ENCODE results near the gene RELN.

The RELN gene

DNA sequence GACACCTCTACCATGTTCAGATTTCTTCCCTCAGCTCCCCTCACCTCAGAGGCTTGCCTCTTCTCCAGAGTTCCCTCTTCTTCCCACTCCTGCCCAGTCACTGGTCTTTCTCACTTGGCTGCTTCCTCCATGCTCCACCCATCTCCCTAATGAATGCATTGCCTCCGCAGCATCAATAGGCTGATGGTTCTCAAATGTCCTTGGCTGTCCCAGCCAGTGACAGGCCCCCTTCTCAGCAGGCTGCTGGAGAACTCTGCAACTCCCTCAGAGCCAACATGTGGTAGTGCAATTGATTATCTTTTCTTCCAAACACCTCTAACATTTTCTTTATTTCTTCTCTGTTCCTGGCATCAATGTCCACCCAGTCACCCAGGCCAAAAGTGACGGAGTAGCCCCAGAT, 218.2 kb downstream of the RELN start:
- H3K27me3 Mint-ChIP-seq = peaks cover 15% of the 10 kb centered on the region
- no peaks in the 10 kb centered on the region for H3K4me1 Mint-ChIP-seq
- H3K36me3 Mint-ChIP-seq (ENCODE audit: insufficient read depth) = no peaks in the 10 kb centered on the region
- ATAC-seq (replicated peaks; ENCODE audit: extremely low read depth, poor library complexity, severe bottlenecking) (no peak), DNase-seq (ENCODE audit: low spot score in 2 of 2) (no peak)
- H3K9me3 Mint-ChIP-seq = peaks cover 5% of the 10 kb centered on the region
- H3K4me3 Mint-ChIP-seq = no peak overlapping the region
- H3K27ac Mint-ChIP-seq (ENCODE audit: low read depth) = no peak overlapping the region

DNA sequence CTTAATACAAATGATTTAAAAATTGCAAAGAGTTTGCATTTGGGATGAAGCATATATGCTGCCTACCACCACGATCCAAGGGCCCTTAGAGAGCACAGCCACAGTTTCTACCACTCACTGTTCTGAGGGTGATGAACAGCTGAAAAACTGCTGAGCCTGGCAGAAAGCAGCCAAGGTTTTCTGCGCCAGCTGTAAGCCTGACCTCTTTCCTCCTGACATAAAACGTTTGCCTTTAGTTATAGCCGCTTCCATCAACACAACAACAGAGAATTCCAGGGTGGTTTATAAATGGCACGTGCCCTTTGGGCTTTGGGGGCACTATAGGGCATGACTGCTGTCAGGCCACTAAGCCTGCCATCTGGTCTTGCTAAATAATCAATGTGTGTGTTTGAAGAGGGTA, 222.8 kb downstream of the RELN start:
- Mint-ChIP-seq H3K36me3 (ENCODE audit: insufficient read depth) (no peaks in the 10 kb centered on the region), H3K27me3 (peaks cover 8% of the 10 kb centered on the region)
- no peak for DNase-seq (ENCODE audit: low spot score in 2 of 2)

DNA sequence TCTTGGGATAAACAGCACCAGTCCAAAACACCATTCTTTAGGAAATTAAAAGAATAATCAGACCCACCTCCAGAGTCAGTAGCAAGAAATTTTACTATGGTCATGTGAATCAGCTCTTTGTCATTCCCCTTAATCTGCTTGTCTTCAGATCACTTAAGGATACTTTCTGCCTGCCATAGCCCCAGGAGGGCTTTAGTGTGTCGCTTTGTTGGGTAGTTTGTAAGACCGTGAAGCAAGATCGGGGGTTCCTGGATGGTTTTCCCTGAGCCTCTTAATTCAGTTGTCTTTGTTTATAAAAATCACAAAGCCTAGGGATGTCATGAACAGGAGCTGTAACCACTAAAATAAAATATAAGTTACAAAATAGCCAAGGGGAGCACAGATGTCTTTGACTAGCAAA, 223.6 kb downstream of the RELN start:
- ATAC-seq (replicated peaks; ENCODE audit: extremely low read depth, poor library complexity, severe bottlenecking) = no peak
- H3K9me3 Mint-ChIP-seq = no peaks in the 10 kb centered on the region
- no peak overlapping the region for H3K27ac Mint-ChIP-seq (ENCODE audit: low read depth)
- H3K4me1 Mint-ChIP-seq = no peaks in the 10 kb centered on the region
- H3K4me3 Mint-ChIP-seq = no peak overlapping the region
- peaks cover under 1% of the 10 kb centered on the region for H3K27me3 Mint-ChIP-seq
- DNase-seq (ENCODE audit: low spot score in 2 of 2) = no peak
- H3K36me3 Mint-ChIP-seq (ENCODE audit: insufficient read depth) = no peaks in the 10 kb centered on the region

More for the DNA sequence above, 222.8 kb downstream of the RELN start:
- Mint-ChIP-seq H3K27ac (ENCODE audit: low read depth) (no peak overlapping the region), H3K9me3 (peaks cover 5% of the 10 kb centered on the region), H3K4me3 (no peak overlapping the region), H3K4me1 (no peaks in the 10 kb centered on the region)
- no peak for ATAC-seq (replicated peaks; ENCODE audit: extremely low read depth, poor library complexity, severe bottlenecking)

DNA sequence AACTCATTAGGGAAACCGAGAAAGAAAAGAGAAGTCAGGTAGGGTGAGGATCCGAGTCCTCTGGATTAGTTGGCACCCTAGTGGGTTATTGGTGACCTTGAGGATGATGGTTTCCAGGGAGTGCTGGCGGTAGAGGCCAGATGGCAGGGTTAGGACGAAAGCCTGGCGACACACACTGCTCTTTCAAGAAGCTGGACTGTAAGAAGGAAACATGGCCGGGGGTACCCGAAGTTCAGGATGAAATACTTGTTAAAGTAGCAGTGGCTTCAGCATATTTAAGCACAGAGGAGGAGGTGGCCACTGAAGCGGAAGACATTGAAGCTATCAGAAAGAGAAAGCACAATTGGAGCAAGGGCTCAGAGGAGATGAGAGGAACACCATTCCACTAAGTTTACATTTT, 224.6 kb downstream of the RELN start:
- Mint-ChIP-seq H3K36me3 (ENCODE audit: insufficient read depth) (no peaks in the 10 kb centered on the region), H3K4me3 (no peak overlapping the region), H3K4me1 (no peaks in the 10 kb centered on the region), H3K9me3 (no peaks in the 10 kb centered on the region), H3K27me3 (no peaks in the 10 kb centered on the region), H3K27ac (ENCODE audit: low read depth) (no peak overlapping the region)
- ATAC-seq (replicated peaks; ENCODE audit: extremely low read depth, poor library complexity, severe bottlenecking) = no peak
- DNase-seq (ENCODE audit: low spot score in 2 of 2) = no peak

DNA sequence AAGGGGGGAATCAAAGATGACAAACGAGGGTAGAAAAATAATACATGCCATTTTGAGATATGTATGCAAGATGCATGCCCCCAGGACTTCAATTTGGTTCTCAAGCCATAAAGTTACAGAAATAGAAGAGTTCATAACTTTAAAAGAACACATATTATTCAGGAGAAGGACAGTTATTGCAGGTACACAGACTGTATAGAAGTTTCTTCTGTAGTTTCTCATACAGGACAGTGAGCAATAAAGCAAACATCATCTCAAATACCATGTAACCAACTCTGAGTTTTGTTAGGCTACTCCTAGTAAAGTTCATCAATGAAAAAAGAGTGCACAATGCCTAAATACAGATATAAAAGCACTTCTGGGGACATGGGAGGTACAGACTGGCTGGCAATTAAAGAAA, 226.6 kb downstream of the RELN start:
- no peak overlapping the region for H3K27ac Mint-ChIP-seq (ENCODE audit: low read depth)
- no peaks in the 10 kb centered on the region for H3K9me3 Mint-ChIP-seq
- H3K27me3 Mint-ChIP-seq = no peaks in the 10 kb centered on the region
- H3K4me3 Mint-ChIP-seq = no peak overlapping the region
- no peaks in the 10 kb centered on the region for H3K36me3 Mint-ChIP-seq (ENCODE audit: insufficient read depth)
- H3K4me1 Mint-ChIP-seq = no peaks in the 10 kb centered on the region
- DNase-seq (ENCODE audit: low spot score in 2 of 2) = no peak
- no peak for ATAC-seq (replicated peaks; ENCODE audit: extremely low read depth, poor library complexity, severe bottlenecking)

DNA sequence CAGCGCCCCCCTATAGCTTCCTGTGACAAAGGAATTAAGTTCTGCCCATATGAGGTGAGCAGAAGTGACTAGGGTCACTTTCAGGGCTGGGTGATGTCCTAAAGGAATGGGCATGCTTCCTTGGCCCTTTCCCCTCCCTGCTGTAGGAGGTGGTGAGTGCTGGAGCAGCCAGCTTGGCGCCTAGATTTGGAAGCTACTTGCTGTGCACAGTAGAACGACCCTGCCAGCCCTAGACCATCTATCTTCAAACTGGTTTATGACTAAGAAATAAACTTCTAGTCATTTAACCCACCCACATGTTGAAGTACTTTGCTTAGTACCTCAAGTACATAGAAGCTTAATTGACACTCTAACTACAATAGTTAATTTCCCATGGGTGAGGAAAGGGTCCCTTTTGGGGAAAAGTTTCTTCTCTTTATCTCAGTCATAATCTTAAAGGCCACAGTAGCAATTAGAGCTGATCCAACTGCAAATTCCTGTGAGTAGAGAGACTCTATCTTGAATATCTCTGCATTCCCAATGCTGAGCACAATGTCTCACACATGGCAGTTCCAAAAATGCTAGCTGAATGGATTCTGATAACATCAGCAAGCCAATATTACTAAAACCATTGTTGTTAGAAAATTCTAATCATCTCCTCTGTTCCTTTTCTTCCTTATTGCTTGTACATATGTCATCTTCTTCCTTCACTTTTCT, 227.2 kb downstream of the RELN start:
- Mint-ChIP-seq H3K27me3 (no peaks in the 10 kb centered on the region), H3K9me3 (no peaks in the 10 kb centered on the region), H3K4me1 (no peaks in the 10 kb centered on the region), H3K27ac (ENCODE audit: low read depth) (no peak overlapping the region), H3K4me3 (no peak overlapping the region), H3K36me3 (ENCODE audit: insufficient read depth) (no peaks in the 10 kb centered on the region)
- DNase-seq (ENCODE audit: low spot score in 2 of 2) (no peak), ATAC-seq (replicated peaks; ENCODE audit: extremely low read depth, poor library complexity, severe bottlenecking) (no peak)

DNA sequence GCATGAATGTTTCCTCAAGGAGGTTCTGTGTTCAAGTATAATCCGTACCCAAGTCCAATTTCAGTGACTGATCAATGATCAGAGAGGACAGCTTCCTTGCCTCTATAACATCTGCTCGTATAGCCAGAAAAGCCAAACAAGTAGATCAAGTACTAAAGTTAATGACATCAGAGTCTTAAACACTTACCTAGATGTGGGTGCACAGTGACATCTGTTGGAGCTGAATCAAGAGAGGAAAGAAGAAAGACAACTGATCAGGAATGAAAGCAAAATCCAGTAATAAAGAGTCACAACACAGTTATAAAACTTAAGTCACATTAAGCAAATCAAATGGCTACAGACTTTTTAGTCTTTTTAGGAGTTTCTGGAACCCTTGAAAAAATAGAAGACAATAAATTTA, 236.5 kb downstream of the RELN start:
- DNase-seq (ENCODE audit: low spot score in 2 of 2) = no peak
- ATAC-seq (replicated peaks; ENCODE audit: extremely low read depth, poor library complexity, severe bottlenecking) = no peak
- no peak overlapping the region for H3K27ac Mint-ChIP-seq (ENCODE audit: low read depth)
- H3K4me1 Mint-ChIP-seq = no peaks in the 10 kb centered on the region
- no peaks in the 10 kb centered on the region for H3K36me3 Mint-ChIP-seq (ENCODE audit: insufficient read depth)
- no peak overlapping the region for H3K4me3 Mint-ChIP-seq
- no peaks in the 10 kb centered on the region for H3K27me3 Mint-ChIP-seq
- H3K9me3 Mint-ChIP-seq = no peaks in the 10 kb centered on the region

DNA sequence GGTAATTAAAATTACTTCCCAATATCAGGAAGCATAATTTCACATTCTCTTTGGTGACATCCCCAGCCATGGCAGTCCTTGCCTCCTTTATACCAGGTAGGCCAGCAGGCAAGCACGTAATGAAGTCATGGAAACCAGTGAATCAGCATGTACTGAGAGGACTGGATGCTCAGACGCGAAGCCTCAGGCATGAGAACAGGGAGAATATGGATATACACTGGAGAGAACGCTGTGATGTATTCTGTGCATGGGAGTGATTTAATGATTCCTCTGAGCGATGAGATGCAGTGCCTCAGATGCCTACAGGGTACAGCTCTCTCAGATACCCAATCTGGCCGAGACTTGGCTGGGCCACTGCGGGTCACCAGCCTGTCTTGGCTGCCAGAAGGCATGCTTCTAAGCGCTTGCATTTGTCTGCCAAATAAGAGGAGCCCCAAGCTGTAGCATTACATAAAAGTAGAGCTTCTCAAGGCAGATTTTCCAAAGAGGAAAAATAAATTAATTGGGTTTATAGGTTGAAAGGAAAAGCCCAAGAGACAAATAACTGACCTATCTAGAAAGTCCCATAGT, 238.1 kb downstream of the RELN start:
- H3K36me3 Mint-ChIP-seq (ENCODE audit: insufficient read depth) = no peaks in the 10 kb centered on the region
- no peaks in the 10 kb centered on the region for H3K4me1 Mint-ChIP-seq
- no peaks in the 10 kb centered on the region for H3K27me3 Mint-ChIP-seq
- H3K4me3 Mint-ChIP-seq = no peak overlapping the region
- H3K27ac Mint-ChIP-seq (ENCODE audit: low read depth) = no peak overlapping the region
- no peaks in the 10 kb centered on the region for H3K9me3 Mint-ChIP-seq
- ATAC-seq (replicated peaks; ENCODE audit: extremely low read depth, poor library complexity, severe bottlenecking) (no peak), DNase-seq (ENCODE audit: low spot score in 2 of 2) (no peak)

DNA sequence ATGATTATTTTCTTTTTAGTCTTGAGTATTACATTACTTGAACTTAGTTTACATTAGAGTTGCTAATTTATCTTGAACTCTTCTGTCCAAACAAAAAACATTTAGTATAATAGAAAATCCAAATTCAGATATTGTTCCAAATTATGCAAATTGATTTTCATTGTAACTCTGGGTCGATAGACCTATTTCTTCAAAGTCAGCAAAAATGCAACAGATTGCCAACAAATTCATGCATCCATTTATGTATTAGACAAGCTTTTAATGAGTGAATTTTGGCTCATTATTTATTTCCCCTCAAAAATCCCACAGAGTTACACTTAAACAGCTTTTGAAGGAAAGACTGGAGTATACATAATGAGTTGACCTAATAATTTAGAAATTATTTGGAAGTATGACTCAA, 240.8 kb downstream of the RELN start:
- Mint-ChIP-seq H3K4me1 (no peaks in the 10 kb centered on the region), H3K4me3 (no peak overlapping the region), H3K27ac (ENCODE audit: low read depth) (no peak overlapping the region), H3K9me3 (no peaks in the 10 kb centered on the region), H3K36me3 (ENCODE audit: insufficient read depth) (no peaks in the 10 kb centered on the region), H3K27me3 (no peaks in the 10 kb centered on the region)
- ATAC-seq (replicated peaks; ENCODE audit: extremely low read depth, poor library complexity, severe bottlenecking) (no peak), DNase-seq (ENCODE audit: low spot score in 2 of 2) (no peak)

DNA sequence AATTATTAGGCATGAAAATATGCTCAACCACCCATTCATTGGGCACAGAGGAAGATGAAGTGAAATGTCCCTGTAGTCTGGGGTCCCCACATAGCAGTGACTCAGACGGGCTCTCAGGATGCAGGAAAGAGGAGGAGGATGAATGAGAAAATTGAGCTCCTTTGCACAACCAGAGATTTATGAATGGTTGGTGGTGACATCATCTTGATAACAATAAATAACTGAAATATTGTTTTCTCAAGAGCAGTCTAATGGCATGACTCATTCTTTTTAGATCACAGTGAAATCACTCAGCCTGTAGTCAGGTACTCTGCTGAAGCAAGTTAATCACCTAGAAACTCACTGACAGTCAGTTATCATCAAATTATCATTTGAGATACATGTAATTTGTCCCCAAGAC, 254.1 kb downstream of the RELN start:
- H3K9me3 Mint-ChIP-seq = no peaks in the 10 kb centered on the region
- no peak for DNase-seq (ENCODE audit: low spot score in 2 of 2)
- peaks cover 30% of the 10 kb centered on the region for H3K27me3 Mint-ChIP-seq
- no peaks in the 10 kb centered on the region for H3K36me3 Mint-ChIP-seq (ENCODE audit: insufficient read depth)
- no peak overlapping the region for H3K27ac Mint-ChIP-seq (ENCODE audit: low read depth)
- no peak for ATAC-seq (replicated peaks; ENCODE audit: extremely low read depth, poor library complexity, severe bottlenecking)
- H3K4me1 Mint-ChIP-seq = no peaks in the 10 kb centered on the region
- no peak overlapping the region for H3K4me3 Mint-ChIP-seq

DNA sequence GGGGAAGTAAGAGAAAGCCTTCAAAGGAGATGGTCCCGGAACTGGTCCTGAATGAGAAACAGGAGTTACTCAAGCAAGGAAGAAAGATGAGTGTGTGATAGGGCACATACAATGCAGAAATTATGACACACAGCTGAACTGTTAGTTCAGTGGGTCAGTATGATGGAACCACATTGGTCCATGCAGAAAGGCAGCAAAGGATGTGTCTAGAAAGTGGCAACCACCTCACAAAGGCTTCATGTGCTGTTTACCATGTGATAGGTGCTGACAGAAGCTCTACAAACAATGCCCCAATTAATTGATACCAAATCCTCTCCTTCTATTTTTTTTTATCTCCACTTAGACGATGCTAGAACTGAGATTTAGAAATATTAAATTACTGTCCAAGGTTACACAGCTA, 258.3 kb downstream of the RELN start:
- Mint-ChIP-seq H3K4me3 (no peak overlapping the region), H3K36me3 (ENCODE audit: insufficient read depth) (no peaks in the 10 kb centered on the region), H3K9me3 (no peaks in the 10 kb centered on the region), H3K27ac (ENCODE audit: low read depth) (no peak overlapping the region), H3K27me3 (no peaks in the 10 kb centered on the region), H3K4me1 (no peaks in the 10 kb centered on the region)
- ATAC-seq (replicated peaks; ENCODE audit: extremely low read depth, poor library complexity, severe bottlenecking) (no peak), DNase-seq (ENCODE audit: low spot score in 2 of 2) (no peak)

DNA sequence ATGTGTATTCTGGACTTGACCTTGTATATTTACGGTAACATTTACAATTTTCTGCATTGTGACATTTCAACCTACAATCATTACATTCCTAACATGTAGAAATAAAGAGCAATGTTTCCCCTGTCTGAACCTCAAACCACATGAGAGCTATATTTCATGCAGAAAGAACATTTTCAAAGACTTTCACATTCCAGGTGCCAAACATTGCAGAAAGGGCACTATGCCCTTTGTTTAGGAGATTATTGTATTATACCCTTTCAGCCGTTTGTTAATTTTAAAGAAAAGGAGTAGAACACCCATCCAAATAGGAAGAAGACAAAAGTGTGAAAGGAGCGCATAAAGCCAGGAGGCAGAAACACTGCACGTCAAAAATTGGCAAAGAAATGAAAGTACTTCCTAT, 260.4 kb downstream of the RELN start:
- Mint-ChIP-seq H3K27me3 (no peaks in the 10 kb centered on the region), H3K4me1 (no peaks in the 10 kb centered on the region), H3K27ac (ENCODE audit: low read depth) (no peak overlapping the region), H3K36me3 (ENCODE audit: insufficient read depth) (no peaks in the 10 kb centered on the region), H3K9me3 (no peaks in the 10 kb centered on the region), H3K4me3 (no peak overlapping the region)
- DNase-seq (ENCODE audit: low spot score in 2 of 2) (no peak), ATAC-seq (replicated peaks; ENCODE audit: extremely low read depth, poor library complexity, severe bottlenecking) (no peak)

DNA sequence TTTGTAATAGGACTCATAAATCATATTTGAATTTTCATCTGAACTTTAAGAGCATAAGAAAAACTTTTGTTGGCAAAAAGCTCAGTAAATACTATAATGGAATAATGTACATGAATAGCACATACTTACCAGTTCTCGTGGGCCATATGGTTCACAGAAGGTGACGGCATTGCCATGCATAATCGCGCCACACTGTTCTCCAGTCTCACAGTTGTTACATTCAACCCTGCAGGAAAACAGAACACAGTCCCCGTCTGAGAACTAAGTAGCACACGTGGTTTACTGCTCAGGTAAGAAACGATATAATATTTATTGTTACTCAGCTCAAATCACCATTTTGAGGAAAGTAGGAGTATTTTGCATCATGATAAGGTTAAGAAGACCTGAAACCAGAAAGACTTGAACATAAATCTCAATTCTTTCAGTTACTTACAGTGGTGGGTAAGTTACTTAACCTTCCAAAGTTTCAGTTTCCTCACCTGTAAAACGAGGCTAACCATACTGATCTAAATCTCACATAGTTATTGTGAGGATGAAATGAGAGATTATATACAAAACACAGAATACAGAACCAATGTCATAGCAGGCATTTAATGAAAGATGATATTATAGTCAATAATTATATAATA, 261.4 kb downstream of the RELN start:
- H3K27ac Mint-ChIP-seq (ENCODE audit: low read depth) = no peak overlapping the region
- H3K4me1 Mint-ChIP-seq = no peaks in the 10 kb centered on the region
- H3K9me3 Mint-ChIP-seq = no peaks in the 10 kb centered on the region
- DNase-seq (ENCODE audit: low spot score in 2 of 2) (no peak), ATAC-seq (replicated peaks; ENCODE audit: extremely low read depth, poor library complexity, severe bottlenecking) (no peak)
- no peak overlapping the region for H3K4me3 Mint-ChIP-seq
- H3K36me3 Mint-ChIP-seq (ENCODE audit: insufficient read depth) = no peaks in the 10 kb centered on the region
- no peaks in the 10 kb centered on the region for H3K27me3 Mint-ChIP-seq
